Spleen (tissue), 7 donors: ENCODE measurements around the gene KCNG1.

Experiments used
- POLR2A ChIP-seq, 3 donors: fragments of 450-650 bp; IDR thresholded peaks; one replicate each; pipeline ENCODE4 v1.5.1; 2017; ENCODE audit warnings: antibody characterized with exemption in 3 of 3, mild to moderate bottlenecking in 1 of 3
- TF ChIP-seq, protein P1 (sequence below), 11 experiments: fragments of 200-600 bp in 7 of 11; fragments of 450-650 bp in 4 of 11; sonication (generic) in 4 of 11; IDR thresholded peaks in 8 of 11; conservative IDR thresholded peaks in 3 of 11; 1 replicate in 7 of 11; 2 replicates in 4 of 11; pipeline versions ENCODE4 v1.4.0 to v1.8.0; 2016 to 2021; ENCODE audit warnings: antibody characterized with exemption in 11 of 11, inconsistent platforms in 4 of 11, mild to moderate bottlenecking in 1 of 11
- donor health status: DM: no; HTN: no; CAD: no; lungs with moderate emphysema.
- donor health status: DM: no; HTN: no; CAD: no.
- donor health status: DM: no; HTN: no; CAD: no.

DNA sequence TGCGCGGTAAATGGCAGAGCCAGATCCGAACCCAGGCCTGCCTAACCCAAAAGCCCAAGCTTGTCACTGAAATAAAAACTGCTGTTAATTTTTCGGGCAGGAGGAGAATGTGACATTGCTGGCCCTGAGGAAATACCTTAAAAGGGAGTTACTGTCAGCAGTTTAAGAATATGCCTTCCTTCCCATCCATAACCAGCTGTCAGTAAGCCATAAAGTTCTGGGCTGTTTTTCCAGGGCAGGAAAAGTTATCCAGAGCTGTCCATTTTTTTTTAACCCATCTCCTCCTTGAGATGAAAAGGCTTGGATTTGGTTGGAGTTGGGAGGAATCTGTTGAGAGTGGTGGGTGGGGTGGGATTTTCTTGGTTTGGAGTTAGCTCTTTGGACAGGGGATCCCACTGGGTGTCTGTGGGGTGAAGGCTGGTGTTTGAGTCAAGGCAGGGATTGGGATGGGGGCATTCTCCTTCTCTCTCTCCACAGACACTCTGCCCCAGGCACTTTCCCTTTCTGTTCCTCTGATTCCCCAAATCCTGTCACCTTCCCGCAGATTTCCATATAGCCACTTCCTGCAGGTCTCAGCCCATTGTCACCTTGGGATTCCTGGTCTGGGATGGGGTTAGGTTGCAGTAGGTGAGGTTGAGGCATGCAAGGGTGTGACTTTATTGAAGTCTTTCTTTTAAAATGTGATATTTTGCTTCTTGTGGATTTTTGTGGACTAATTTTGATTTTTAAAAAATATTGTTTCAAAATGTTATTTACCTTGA, 4.3 kb upstream of the KCNG1 start:
- no peak for TF ChIP-seq POLR2A (IDR thresholded peaks at IDR 0.05)
- TF ChIP-seq, protein P1, sequence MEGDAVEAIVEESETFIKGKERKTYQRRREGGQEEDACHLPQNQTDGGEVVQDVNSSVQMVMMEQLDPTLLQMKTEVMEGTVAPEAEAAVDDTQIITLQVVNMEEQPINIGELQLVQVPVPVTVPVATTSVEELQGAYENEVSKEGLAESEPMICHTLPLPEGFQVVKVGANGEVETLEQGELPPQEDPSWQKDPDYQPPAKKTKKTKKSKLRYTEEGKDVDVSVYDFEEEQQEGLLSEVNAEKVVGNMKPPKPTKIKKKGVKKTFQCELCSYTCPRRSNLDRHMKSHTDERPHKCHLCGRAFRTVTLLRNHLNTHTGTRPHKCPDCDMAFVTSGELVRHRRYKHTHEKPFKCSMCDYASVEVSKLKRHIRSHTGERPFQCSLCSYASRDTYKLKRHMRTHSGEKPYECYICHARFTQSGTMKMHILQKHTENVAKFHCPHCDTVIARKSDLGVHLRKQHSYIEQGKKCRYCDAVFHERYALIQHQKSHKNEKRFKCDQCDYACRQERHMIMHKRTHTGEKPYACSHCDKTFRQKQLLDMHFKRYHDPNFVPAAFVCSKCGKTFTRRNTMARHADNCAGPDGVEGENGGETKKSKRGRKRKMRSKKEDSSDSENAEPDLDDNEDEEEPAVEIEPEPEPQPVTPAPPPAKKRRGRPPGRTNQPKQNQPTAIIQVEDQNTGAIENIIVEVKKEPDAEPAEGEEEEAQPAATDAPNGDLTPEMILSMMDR (IDR thresholded peaks at IDR 0.05 in 8 of 11, conservative IDR thresholded peaks at IDR 0.05 in 3 of 11): no peak
